HG03159 (cell line): ENCODE results near the gene CLEC9A.
"Not testable (repeated sequence)": the region's sequence is repeated elsewhere in the genome, so short reads cannot be mapped to it uniquely, and the experiment has no call there.

Source experiments
- ATAC-seq: cut with Tn5 transposase; IDR thresholded peaks from one replicate; pipeline ENCODE4 v1.9.1; 2021; ENCODE audit warnings: mild to moderate bottlenecking, moderate library complexity; ENCODE audit not compliant: unreplicated experiment

The CLEC9A gene

GRCh38 chr12:10030446-10030845 is at the start of gene CLEC9A:
TSS of gene CLEC9A (plus strand) at chr12:10030682. CDS start at chr12:10052688, 22,006 bp downstream.
- no peak for ATAC-seq

GRCh38 chr12:9991876-9992275 is 38.6 kb upstream of the CLEC9A start:
- ATAC-seq = no peak

GRCh38 chr12:9992296-9992695 is 38.2 kb upstream of the CLEC9A start:
- ATAC-seq = no peak

GRCh38 chr12:9999016-9999415 is 31.5 kb upstream of the CLEC9A start, which contains the start of gene CLEC1B:
TSS of gene CLEC1B (minus strand) at chr12:9999121. CDS start at chr12:9999100, 21 bp downstream.
- ATAC-seq = no peak

- no peak for ATAC-seq
Measured at GRCh38 chr12:10001171-10001776, 29.2 kb upstream of the CLEC9A start.

- no peak for ATAC-seq
Measured at GRCh38 chr12:10012630-10013330, 17.7 kb upstream of the CLEC9A start.

GRCh38 chr12:10015450-10015849 is 15.0 kb upstream of the CLEC9A start:
- ATAC-seq = no peak

- ATAC-seq = no peak
Measured at GRCh38 chr12:10016881-10017280, 13.6 kb upstream of the CLEC9A start.

GRCh38 chr12:10018386-10018785 is 12.1 kb upstream of the CLEC9A start:
- ATAC-seq = no peak

- ATAC-seq = no peak
Measured at GRCh38 chr12:10021342-10021741, 9.1 kb upstream of the CLEC9A start.

GRCh38 chr12:10025236-10025635 is 5.2 kb upstream of the CLEC9A start:
- ATAC-seq = no peak

- ATAC-seq = not testable (repeated sequence)
Measured at GRCh38 chr12:10026666-10027065, 3.8 kb upstream of the CLEC9A start.

- ATAC-seq = no peak
Measured at GRCh38 chr12:10027311-10027710, 3.2 kb upstream of the CLEC9A start.

- no peak for ATAC-seq
Measured at GRCh38 chr12:10027721-10028120, 2.8 kb upstream of the CLEC9A start.

- ATAC-seq = no peak
Measured at GRCh38 chr12:10031321-10031720, 839 bp downstream of the CLEC9A start.

GRCh38 chr12:10031771-10032175 is 1.3 kb downstream of the CLEC9A start:
- ATAC-seq = no peak

GRCh38 chr12:10033783-10034545 is 3.5 kb downstream of the CLEC9A start:
- no peak for ATAC-seq

GRCh38 chr12:10042167-10042566 is 11.7 kb downstream of the CLEC9A start:
- no peak for ATAC-seq

- no peak for ATAC-seq
Measured at GRCh38 chr12:10048526-10048925, 18.0 kb downstream of the CLEC9A start.

- no peak for ATAC-seq
Measured at GRCh38 chr12:10052193-10052913, 21.9 kb downstream of the CLEC9A start.

GRCh38 chr12:10058387-10058786 is 27.9 kb downstream of the CLEC9A start:
- ATAC-seq = no peak
